Fibroblast of skin of back (primary cell): ENCODE results near the gene RBKS.
A peak's percentile ranks its signal among the peaks of the same experiment; 100 is the strongest.
"Not testable (repeated sequence)": the region's sequence is repeated elsewhere in the genome, so short reads cannot be mapped to it uniquely, and the experiment has no call there.

Experiments
- DNase-seq: peaks from one replicate; pipeline ENCODE4 v3.0.0-alpha.2; 2013

RBKS gene

GRCh38 chr2:27756544-27757498, 133.4 kb downstream of the RBKS start:
- DNase-seq = peak; percentile 56

GRCh38 chr2:27756091-27756490, 134.1 kb downstream of the RBKS start:
- no peak for DNase-seq

GRCh38 chr2:27754831-27755230, 135.4 kb downstream of the RBKS start:
- DNase-seq = no peak

GRCh38 chr2:27754138-27754588, 136.0 kb downstream of the RBKS start:
- peak; percentile 74 for DNase-seq

GRCh38 chr2:27752551-27753237, 137.5 kb downstream of the RBKS start:
- no peak for DNase-seq

GRCh38 chr2:27751377-27751776, 138.8 kb downstream of the RBKS start:
- DNase-seq = no peak

- not testable (repeated sequence) for DNase-seq
Observed at GRCh38 chr2:27748803-27749554, 141.2 kb downstream of the RBKS start.

- DNase-seq = peak; percentile 65
Observed at GRCh38 chr2:27747827-27748352, 142.3 kb downstream of the RBKS start.

- no peak for DNase-seq
Observed at GRCh38 chr2:27746325-27746724, 143.9 kb downstream of the RBKS start.

- not testable (repeated sequence) for DNase-seq
Observed at GRCh38 chr2:27745494-27745893, 144.7 kb downstream of the RBKS start.

GRCh38 chr2:27742571-27742970, 147.6 kb downstream of the RBKS start:
- no peak for DNase-seq

- peak; percentile 50 for DNase-seq
Observed at GRCh38 chr2:27741673-27742072, 148.5 kb downstream of the RBKS start.

GRCh38 chr2:27739058-27739373, 151.2 kb downstream of the RBKS start:
- no peak for DNase-seq

- no peak for DNase-seq
Observed at GRCh38 chr2:27738349-27739057, 151.7 kb downstream of the RBKS start.

GRCh38 chr2:27737676-27738348, 152.4 kb downstream of the RBKS start:
- DNase-seq = peak; percentile 53

- DNase-seq = no peak
Observed at GRCh38 chr2:27736890-27737204, 153.3 kb downstream of the RBKS start.

GRCh38 chr2:27736031-27736889, 153.9 kb downstream of the RBKS start:
- no peak for DNase-seq

GRCh38 chr2:27735263-27735904, 154.8 kb downstream of the RBKS start:
- peak; percentile 75 for DNase-seq

- DNase-seq = no peak
Observed at GRCh38 chr2:27734305-27734704, 155.9 kb downstream of the RBKS start.
